Upper lobe of left lung (tissue), 4 donors: ENCODE results near the gene SUCO.

ENCODE experiments used
- CTCF ChIP-seq, 6 experiments: fragments of 450-650 bp in 4 of 6; fragments of 200-600 bp in 2 of 6; sonication (generic) in 2 of 6; IDR thresholded peaks; one replicate each; pipeline ENCODE4 v1.5.1; 2016 to 2019; ENCODE audit warnings: antibody characterized with exemption in 6 of 6
- EP300 ChIP-seq, 4 donors: sonication (generic); formaldehyde crosslinking; IDR thresholded peaks; one replicate each; pipeline ENCODE4 v1.5.1; 2017; ENCODE audit warnings: antibody characterized with exemption in 4 of 4, control low read depth in 2 of 4
- POLR2A ChIP-seq, 4 donors: fragments of 450-650 bp; IDR thresholded peaks; one replicate each; pipeline ENCODE4 v1.5.1; 2016 to 2017; ENCODE audit warnings: antibody characterized with exemption in 4 of 4, mild to moderate bottlenecking in 2 of 4
- POLR2AphosphoS5 ChIP-seq, 2 donors: sonication (generic); formaldehyde crosslinking; IDR thresholded peaks; one replicate each; pipeline ENCODE4 v1.5.1; 2017; ENCODE audit warnings: antibody characterized with exemption in 2 of 2

GRCh38 chr1:172515436-172515835 lies 17.5 kb upstream of the SUCO start:
- TF ChIP-seq EP300 (IDR thresholded peaks at IDR 0.05) (no peak), POLR2A (IDR thresholded peaks at IDR 0.05) (no peak), CTCF (IDR thresholded peaks at IDR 0.05) (no peak), POLR2AphosphoS5 (IDR thresholded peaks at IDR 0.05) (no peak)
